Hepatocyte (in vitro differentiated cells): ENCODE measurements around the gene SEMA5A.

Experiments used
- CTCF ChIP-seq: fragments of 200-600 bp; sonication (generic); IDR thresholded peaks from 2 replicates; pipeline ENCODE4 v1.5.1; 2016; ENCODE audit warnings: antibody characterized with exemption, mild to moderate bottlenecking; ENCODE audit not compliant: poor library complexity
- EZH2 ChIP-seq: fragments of 200-600 bp; sonication (generic); IDR thresholded peaks from 2 replicates; pipeline ENCODE4 v1.6.1; 2016; ENCODE audit warnings: antibody characterized with exemption, mild to moderate bottlenecking, borderline replicate concordance
- EZH2phosphoT487 ChIP-seq: fragments of 200-600 bp; sonication (generic); IDR thresholded peaks from one replicate; pipeline ENCODE4 v1.6.1; 2018; ENCODE audit warnings: antibody characterized with exemption, mild to moderate bottlenecking, low read depth, moderate library complexity; ENCODE audit not compliant: unreplicated experiment, severe bottlenecking

- no peak for TF ChIP-seq CTCF
- no peak for TF ChIP-seq EZH2phosphoT487
- TF ChIP-seq EZH2 = no peak
These were observed 50.8 kb downstream of the SEMA5A start for GRCh38 chr5:9495121-9495520.
